DMS53 treated with DMSO at 0.1 percent for 48 hours (cell line): ENCODE measurements around the gene ARMC10.
A peak's percentile ranks its signal among the peaks of the same experiment; 100 is the strongest.
"Not testable (repeated sequence)": the region's sequence is repeated elsewhere in the genome, so short reads cannot be mapped to it uniquely, and the experiment has no call there.

Experiments
- DNase-seq: peaks from one replicate; lab custom pipeline; 2025; ENCODE audit not compliant: unreplicated experiment; lab: John Stamatoyannopoulos, UW

ARMC10 gene

GRCh38 chr7:103074519-103075336 lies at the start of gene ARMC10, which contains the start of gene FBXL13:
ARMC10 (plus strand) TSS chr7:103075140; CDS start chr7:103075273, 133 bp downstream.
FBXL13 (minus strand) TSS chr7:103074796.
- DNase-seq, result peak; percentile 94

DNA sequence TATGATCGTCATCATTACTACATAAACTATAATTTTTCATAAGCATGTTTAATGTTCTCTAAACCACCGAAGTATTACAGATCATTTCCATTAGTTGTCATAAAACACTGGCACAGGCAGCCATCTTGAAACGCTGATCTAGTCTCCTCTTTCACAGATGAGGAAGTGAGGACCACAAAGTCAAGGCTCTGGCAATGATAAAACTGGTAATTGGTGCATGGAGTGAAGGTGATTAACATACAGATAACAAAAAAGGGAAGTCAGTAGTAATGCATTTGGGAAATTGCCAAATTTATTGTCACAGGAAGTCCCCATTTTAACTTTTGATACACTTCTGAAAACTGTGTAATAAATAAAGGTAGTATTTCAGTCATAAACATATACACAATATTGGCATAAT lies 49.6 kb upstream of the ARMC10 start:
- no peak for DNase-seq

DNA sequence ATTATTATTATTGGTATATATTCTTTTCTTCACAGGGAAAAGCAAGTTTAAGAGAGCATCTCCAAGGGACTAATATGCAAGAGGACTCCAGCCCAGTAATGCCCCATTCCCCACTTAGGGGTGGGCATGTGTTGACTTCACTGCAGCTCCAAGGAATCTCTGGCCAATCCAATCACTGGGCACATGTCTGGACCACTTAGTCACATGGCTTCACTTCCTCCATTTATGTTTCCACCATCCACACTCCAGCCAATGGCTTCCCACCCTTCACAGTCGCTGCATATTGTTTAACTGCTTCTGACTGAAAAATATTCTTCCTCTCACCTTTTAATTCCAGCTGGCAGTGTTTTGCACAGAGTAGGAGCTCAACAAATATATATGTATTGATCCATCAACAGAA lies 43.9 kb upstream of the ARMC10 start:
- DNase-seq, result no peak

DNA sequence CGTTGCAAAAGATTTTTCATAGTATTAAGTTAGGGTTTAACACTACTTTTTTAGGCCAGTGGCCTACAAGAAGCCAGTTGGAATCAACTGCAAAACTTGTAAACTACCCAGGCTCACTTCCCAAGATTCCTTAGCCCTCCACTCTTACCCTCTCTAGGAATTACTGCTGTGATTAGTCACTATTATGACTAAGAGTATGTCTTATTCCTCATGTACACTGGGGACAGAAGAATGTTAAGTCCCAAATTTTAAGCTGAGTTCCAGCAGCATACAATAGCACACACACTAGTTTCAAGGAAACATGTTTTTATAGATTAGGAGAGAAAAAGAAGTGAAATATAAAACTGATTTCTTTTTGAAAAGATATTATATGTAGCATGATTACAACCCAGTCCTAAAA lies 43.2 kb upstream of the ARMC10 start:
- no peak for DNase-seq

- not testable (repeated sequence) for DNase-seq
Observed at GRCh38 chr7:103034318-103034717, 40.6 kb upstream of the ARMC10 start.

DNA sequence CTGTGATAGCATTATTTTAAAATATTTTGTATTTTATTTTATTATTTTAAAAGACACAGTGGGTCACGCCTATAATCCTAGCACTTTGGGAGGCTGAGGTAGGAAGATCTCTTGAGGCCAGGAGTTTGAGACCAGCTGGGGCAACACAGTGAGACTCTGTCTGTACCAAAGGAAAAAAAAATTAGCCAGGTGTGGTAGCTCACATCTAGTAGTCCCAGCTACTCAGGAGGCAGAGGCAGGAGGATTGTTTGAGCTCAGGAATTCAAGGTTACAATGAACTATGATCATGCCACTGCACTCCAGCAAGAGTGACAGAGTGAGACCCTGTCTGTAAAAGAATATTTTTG lies 37.5 kb upstream of the ARMC10 start:
- DNase-seq, result no peak

GRCh38 chr7:103037823-103038739 lies 36.9 kb upstream of the ARMC10 start:
- DNase-seq, result peak; percentile 87

DNA sequence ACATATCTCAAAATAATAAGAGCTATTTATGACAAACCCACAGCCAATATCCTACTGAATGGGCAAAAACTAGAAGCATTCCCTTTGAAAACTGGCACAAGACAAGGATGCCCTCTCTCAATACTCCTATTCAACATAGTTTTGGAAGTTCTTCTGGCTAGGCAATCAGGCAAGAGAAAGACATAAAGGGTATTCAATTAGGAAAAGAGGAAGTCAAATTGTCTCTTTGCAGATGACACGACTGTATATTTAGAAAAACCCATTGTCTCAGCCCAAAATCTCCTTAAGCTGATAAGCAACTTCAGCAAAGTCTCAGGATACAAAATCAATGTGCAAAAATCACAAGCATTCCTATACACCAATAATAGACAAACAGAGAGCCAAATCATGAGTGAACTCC lies 33.1 kb upstream of the ARMC10 start:
- not testable (repeated sequence) for DNase-seq

DNA sequence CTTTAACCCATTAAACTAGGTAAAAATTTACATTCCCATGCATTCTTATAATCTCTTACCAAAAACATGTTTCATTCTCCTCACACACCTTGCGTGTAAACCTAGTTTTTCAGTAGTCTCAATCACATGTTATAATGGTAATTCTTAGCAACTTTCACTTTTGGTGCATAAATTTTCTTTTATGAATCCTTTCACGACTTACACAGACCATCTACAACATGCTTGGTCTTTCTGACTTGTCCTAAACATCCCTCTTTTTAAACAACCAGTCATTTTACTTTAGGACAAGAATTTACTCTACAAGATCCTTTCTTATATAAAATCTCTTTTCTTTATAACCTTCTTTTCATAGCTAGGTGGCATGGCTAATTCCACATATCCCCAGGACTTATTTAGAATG lies 26.1 kb upstream of the ARMC10 start:
- DNase-seq, result no peak

GRCh38 chr7:103051519-103051918 lies 23.4 kb upstream of the ARMC10 start:
- no peak for DNase-seq

- DNase-seq, result not testable (repeated sequence)
Observed at GRCh38 chr7:103056006-103056405, 18.9 kb upstream of the ARMC10 start.

DNA sequence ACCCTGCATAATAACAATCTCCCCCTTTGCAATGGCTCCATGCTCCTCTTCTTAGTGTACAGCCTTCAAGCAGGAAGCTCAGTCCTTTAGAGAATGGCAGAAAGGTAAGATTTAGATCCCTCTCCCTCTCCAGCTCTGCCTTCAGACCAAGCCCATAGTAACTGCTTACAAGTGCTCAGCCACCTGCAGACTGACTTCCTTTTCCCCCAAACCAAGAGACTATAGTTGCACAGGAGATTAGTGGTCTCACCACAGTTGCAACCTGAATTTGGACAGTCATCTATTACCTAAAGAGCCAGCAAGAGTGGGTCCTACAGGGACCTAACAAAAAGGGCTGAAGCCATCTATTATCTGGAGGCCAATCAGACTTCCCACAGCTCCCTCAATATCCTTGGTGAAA lies 16.8 kb upstream of the ARMC10 start:
- no peak for DNase-seq

- DNase-seq, result no peak
Observed at GRCh38 chr7:103059471-103059870, 15.5 kb upstream of the ARMC10 start.

- no peak for DNase-seq
Observed at GRCh38 chr7:103063895-103064294, 11.0 kb upstream of the ARMC10 start.

GRCh38 chr7:103065667-103066066 lies 9.3 kb upstream of the ARMC10 start:
- no peak for DNase-seq

- no peak for DNase-seq
Observed at GRCh38 chr7:103068414-103069403, 6.2 kb upstream of the ARMC10 start.

- DNase-seq, result no peak
Observed at GRCh38 chr7:103071000-103071399, 3.9 kb upstream of the ARMC10 start.

- DNase-seq, result no peak
Observed at GRCh38 chr7:103073989-103074518, 886 bp upstream of the ARMC10 start.

GRCh38 chr7:103075337-103075918 lies 488 bp downstream of the ARMC10 start:
- DNase-seq, result peak; percentile 55

DNA sequence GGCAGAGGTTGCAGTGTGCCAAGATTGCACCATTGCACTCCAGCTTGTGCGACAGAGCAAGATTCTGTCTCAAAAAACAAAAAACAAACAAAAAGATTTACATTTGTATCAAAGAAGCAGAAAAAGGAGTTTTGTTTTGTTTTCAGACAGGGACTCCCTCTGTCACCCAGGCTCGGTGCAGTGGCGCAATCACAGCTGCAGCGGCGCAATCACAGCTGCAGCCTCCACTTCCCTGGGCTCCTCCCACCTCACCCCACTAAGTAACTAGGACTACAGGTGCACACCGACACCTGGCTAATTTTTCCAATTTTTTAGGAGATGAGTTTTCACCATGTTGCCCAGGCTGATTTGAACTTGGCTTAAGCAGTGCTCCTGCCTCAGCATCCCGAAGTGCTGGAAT lies 1.8 kb downstream of the ARMC10 start:
- DNase-seq, result no peak
